K562 (cell line): ENCODE measurements around the gene STT3B.

ENCODE experiments used
- JUND ChIP-seq, 2 experiments: IDR thresholded peaks; 2 replicates in 1 of 2; 3 replicates in 1 of 2; pipeline ENCODE4 v1.6.1; 2011; ENCODE audit warnings: borderline replicate concordance in 2 of 2, low read depth in 2 of 2, low read length in 2 of 2, improper control_type of control experiment in 1 of 2, missing biosample characterization in 1 of 2, missing genetic modification characterization in 1 of 2, missing genetic modification reagents in 1 of 2
- NR2C2 ChIP-seq, 2 experiments: fragments of 200-800 bp in 1 of 2; sonication (Bioruptor generic) in 1 of 2; sonication (generic) in 1 of 2; formaldehyde crosslinking in 1 of 2; IDR thresholded peaks; 2 replicates each; pipeline versions ENCODE4 v1.6.1 to v1.8.0; 2016 to 2022; ENCODE audit warnings: mild to moderate bottlenecking in 1 of 2, missing compliant biosample characterization in 1 of 2, missing genetic modification characterization in 1 of 2, missing genetic modification reagents in 1 of 2
- POLR2A ChIP-seq: fragments of 450-650 bp; conservative IDR thresholded peaks from 2 replicates; pipeline ENCODE4 v1.6.1; 2016

GRCh38 chr3:31580645-31581044, 47.9 kb downstream of the STT3B start:
- TF ChIP-seq POLR2A: no peak
- no peak for TF ChIP-seq JUND (IDR thresholded peaks at IDR 0.05; ENCODE audit: borderline replicate concordance, low read depth, low read length)
- TF ChIP-seq JUND (tag; IDR thresholded peaks at IDR 0.05; ENCODE audit: borderline replicate concordance, low read depth, low read length): no peak
- TF ChIP-seq NR2C2 (CRISPR knock-in tag; IDR thresholded peaks at IDR 0.05): no peak
- no peak for TF ChIP-seq NR2C2 (tag; IDR thresholded peaks at IDR 0.05)
